Measurements from ENCODE around the gene LSM14B. TPM values are rescaled to one million over a fixed set of nuclear protein-coding genes. Genes with fewer than 3 reads are reported as not detected.

The LSM14B gene
- total RNA-seq, 1 experiment from 2014 or later = 51.3 TPM

DNA sequence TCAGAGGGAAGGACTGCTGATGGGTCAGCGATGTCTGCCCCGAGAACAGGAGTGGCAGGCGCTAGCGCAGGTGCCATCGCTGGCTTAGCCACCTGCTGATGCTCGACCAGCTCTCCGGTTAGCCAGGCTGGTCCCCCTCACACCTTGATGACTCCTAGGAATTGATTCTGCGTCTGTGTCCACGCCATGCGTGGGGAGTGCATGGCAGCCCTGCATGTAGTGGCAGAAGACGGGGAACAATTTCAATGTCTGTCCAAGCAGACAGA lies 28.0 kb downstream of the LSM14B start:
- Histone ChIP-seq H3K9me3 (ENCODE audit: control insufficient read depth in 1 of 2, insufficient read depth in 1 of 2, low read depth in 1 of 2, low read length in 2 of 2) (no peaks in the 10 kb centered on the region), H3K9ac (ENCODE audit: low read length) (no peak overlapping the region), H3K79me2 (ENCODE audit: insufficient read depth, low read length) (peaks cover 99% of the 10 kb centered on the region), H2AFZ (ENCODE audit: low read depth, low read length, poor library complexity, severe bottlenecking) (no peak overlapping the region), H4K20me1 (ENCODE audit: insufficient read depth) (peaks cover 8% of the 10 kb centered on the region; the same call in 1 of the 2 replicates), H3K9me2 (ENCODE audit: insufficient read depth) (no peaks in the 10 kb centered on the region), H3K36me3 (ENCODE audit: control insufficient read depth in 1 of 2, insufficient read depth in 2 of 2, low read length in 2 of 2) (peaks cover 0 to 31% of the 10 kb centered on the region in 2 experiments; a peak in 2 of 4 replicates), H3K4me2 (ENCODE audit: low read length) (no peak overlapping the region), H3K4me1 (ENCODE audit: control insufficient read depth in 1 of 2, insufficient read depth in 2 of 2, low read length in 2 of 2) (peaks cover 2 to 8% of the 10 kb centered on the region in 2 experiments), H3K27me3 (ENCODE audit: insufficient read depth, low read length) (no peaks in the 10 kb centered on the region), H3K27ac (ENCODE audit: low read depth, low read length) (no peak overlapping the region), H3K4me3 (replicated peaks in 1 of 2; ENCODE audit: low read depth in 1 of 2, low read length in 2 of 2) (no peak overlapping the region)
- DNase-seq (ENCODE audit: low read depth, low spot score) (no peak), ATAC-seq (no peak; the same call in 1 of the 2 replicates)
- CTCF ChIA-PET = no interaction called here
- POLR2A ChIA-PET = no interaction called here
- TF ChIP-seq SP1 (IDR thresholded peaks at IDR 0.05; ENCODE audit: low read depth) (no peak), SIN3A (IDR thresholded peaks at IDR 0.05; ENCODE audit: low read depth) (no peak), TCF7L2 (IDR thresholded peaks at IDR 0.05; ENCODE audit: borderline replicate concordance, extremely low read depth, insufficient read depth, insufficient read length) (no peak), JUND (IDR thresholded peaks at IDR 0.05) (no peak), SRF (IDR thresholded peaks at IDR 0.05; ENCODE audit: low read depth) (no peak), FOSL1 (IDR thresholded peaks at IDR 0.05; ENCODE audit: low read depth) (no peak), ELF1 (IDR thresholded peaks at IDR 0.05; ENCODE audit: borderline replicate concordance, low read depth) (no peak), RAD21 (IDR thresholded peaks at IDR 0.05; ENCODE audit: low read depth) (no peak)
- TF ChIP-seq, protein P1, sequence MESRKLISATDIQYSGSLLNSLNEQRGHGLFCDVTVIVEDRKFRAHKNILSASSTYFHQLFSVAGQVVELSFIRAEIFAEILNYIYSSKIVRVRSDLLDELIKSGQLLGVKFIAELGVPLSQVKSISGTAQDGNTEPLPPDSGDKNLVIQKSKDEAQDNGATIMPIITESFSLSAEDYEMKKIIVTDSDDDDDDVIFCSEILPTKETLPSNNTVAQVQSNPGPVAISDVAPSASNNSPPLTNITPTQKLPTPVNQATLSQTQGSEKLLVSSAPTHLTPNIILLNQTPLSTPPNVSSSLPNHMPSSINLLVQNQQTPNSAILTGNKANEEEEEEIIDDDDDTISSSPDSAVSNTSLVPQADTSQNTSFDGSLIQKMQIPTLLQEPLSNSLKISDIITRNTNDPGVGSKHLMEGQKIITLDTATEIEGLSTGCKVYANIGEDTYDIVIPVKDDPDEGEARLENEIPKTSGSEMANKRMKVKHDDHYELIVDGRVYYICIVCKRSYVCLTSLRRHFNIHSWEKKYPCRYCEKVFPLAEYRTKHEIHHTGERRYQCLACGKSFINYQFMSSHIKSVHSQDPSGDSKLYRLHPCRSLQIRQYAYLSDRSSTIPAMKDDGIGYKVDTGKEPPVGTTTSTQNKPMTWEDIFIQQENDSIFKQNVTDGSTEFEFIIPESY (IDR thresholded peaks at IDR 0.05; ENCODE audit: extremely low read depth, insufficient replicate concordance, low read length) = no peak
- BruUV-seq (replicated peaks) = no TSS peak
- RAD21 ChIA-PET (ENCODE audit: low non-redundant PET in 1 of 2, low total read pairs in 2 of 2, uncharacterized antibody in 2 of 2, unreplicated experiment in 2 of 2) = no interaction called here
- intact Hi-C loops (cut with micrococcal nuclease) = no loop called here

DNA sequence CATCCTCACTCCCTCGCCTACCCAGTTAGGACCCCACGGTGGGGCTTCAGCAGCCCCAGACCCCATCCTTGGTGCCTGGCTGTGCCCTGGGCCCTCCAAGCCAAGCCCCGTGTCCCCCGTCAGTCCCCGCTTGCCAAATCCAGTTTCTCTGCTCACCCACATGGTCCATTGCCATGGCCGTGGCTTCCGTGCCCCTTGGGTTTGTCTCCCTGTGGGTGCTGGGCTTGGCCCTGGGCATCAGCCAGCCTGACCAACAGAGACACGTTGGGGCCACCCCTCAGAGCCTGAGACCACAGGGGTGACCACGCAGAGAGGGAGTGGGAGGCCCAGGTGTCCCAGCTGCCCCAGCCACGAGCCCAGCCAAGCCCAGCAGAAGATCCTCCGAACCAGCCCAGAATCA lies 28.9 kb downstream of the LSM14B start:
- DNase-seq (ENCODE audit: low read depth, low spot score) = no peak
- BruUV-seq (replicated peaks) = no TSS peak
- TF ChIP-seq, protein P2, sequence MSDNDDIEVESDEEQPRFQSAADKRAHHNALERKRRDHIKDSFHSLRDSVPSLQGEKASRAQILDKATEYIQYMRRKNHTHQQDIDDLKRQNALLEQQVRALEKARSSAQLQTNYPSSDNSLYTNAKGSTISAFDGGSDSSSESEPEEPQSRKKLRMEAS (IDR thresholded peaks at IDR 0.05) = no peak
- no peak for TF ChIP-seq EGR1 (IDR thresholded peaks at IDR 0.05; ENCODE audit: low read depth)
- TF ChIP-seq RAD21 (IDR thresholded peaks at IDR 0.05; ENCODE audit: low read depth) = no peak
- no peak for TF ChIP-seq TCF7L2 (IDR thresholded peaks at IDR 0.05; ENCODE audit: borderline replicate concordance, extremely low read depth, insufficient read depth, insufficient read length)
- no peak for TF ChIP-seq FOSL1 (IDR thresholded peaks at IDR 0.05; ENCODE audit: low read depth)
- no peak for TF ChIP-seq POLR2A (IDR thresholded peaks at IDR 0.05; ENCODE audit: borderline replicate concordance, extremely low read depth, insufficient read depth, insufficient read length)
- TF ChIP-seq EZH2 (IDR thresholded peaks at IDR 0.05) = no peak
- no peak for TF ChIP-seq EZH2phosphoT487 (IDR thresholded peaks at IDR 0.05; ENCODE audit: borderline replicate concordance)
- Histone ChIP-seq H3K4me2 (ENCODE audit: low read length) (no peak overlapping the region), H3K79me2 (ENCODE audit: insufficient read depth, low read length) (peaks cover 99% of the 10 kb centered on the region), H3K36me3 (ENCODE audit: control insufficient read depth in 1 of 2, insufficient read depth in 2 of 2, low read length in 2 of 2) (peaks cover 0 to 21% of the 10 kb centered on the region in 2 experiments; a peak in 2 of 4 replicates), H3K9ac (ENCODE audit: low read length) (no peak overlapping the region), H3K9me2 (ENCODE audit: insufficient read depth) (no peaks in the 10 kb centered on the region), H3K4me3 (replicated peaks in 1 of 2; ENCODE audit: low read depth in 1 of 2, low read length in 2 of 2) (no peak overlapping the region), H3K9me3 (ENCODE audit: control insufficient read depth in 1 of 2, insufficient read depth in 1 of 2, low read depth in 1 of 2, low read length in 2 of 2) (no peaks in the 10 kb centered on the region), H4K20me1 (ENCODE audit: insufficient read depth) (peaks cover under 1% of the 10 kb centered on the region; the same call in 1 of the 2 replicates), H3K4me1 (ENCODE audit: control insufficient read depth in 1 of 2, insufficient read depth in 2 of 2, low read length in 2 of 2) (peaks cover 10 to 15% of the 10 kb centered on the region in 2 experiments), H2AFZ (ENCODE audit: low read depth, low read length, poor library complexity, severe bottlenecking) (no peak overlapping the region), H3K27me3 (ENCODE audit: insufficient read depth, low read length) (no peaks in the 10 kb centered on the region), H3K27ac (ENCODE audit: low read depth, low read length) (no peak overlapping the region)
- CTCF ChIA-PET = no interaction called here
- intact Hi-C loops (cut with micrococcal nuclease) = no loop called here
- POLR2A ChIA-PET = no interaction called here
- no peak for ATAC-seq
- RAD21 ChIA-PET (ENCODE audit: low non-redundant PET in 1 of 2, low total read pairs in 2 of 2, uncharacterized antibody in 2 of 2, unreplicated experiment in 2 of 2) = no interaction called here
